ENCODE results near the gene PRKAR1B.

DNA sequence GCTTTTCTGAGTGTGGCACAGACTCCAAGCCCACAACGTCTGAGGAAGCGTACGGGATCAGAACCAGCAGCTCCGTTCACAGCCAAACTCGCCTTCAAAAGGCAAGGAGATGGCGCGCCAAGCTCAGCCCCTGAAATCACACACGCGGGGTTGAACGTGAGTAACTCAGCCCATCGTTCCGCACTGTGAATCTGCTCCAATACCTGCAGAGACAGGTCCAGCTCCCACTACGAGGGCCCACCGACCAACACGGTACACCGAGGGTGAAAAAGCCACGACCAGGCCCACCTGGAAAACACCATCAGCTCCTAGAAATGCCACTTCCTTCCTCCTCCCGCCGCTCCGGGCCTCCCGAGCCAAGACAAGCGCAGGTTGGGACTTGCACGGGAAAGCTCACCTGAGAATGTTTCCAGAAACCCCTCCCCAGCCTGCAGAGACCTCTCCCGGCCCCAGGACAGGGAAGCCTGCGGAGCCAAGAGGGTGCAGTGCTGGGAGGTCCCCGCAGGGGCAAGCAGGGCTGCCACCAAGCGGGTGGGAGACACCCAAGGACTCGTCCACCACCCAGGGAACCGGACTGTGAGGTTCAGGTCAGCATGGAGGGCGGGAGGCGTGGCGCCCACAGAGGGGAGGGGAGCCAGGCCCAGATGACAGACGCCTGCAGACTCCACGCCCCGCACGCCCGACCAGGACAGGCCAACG lies 113.5 kb downstream of the PRKAR1B start:
- TF ChIP-seq EZH2 (IDR thresholded peaks at IDR 0.05; ENCODE audit: low read depth), result no peak
- TF ChIP-seq, protein P1, sequence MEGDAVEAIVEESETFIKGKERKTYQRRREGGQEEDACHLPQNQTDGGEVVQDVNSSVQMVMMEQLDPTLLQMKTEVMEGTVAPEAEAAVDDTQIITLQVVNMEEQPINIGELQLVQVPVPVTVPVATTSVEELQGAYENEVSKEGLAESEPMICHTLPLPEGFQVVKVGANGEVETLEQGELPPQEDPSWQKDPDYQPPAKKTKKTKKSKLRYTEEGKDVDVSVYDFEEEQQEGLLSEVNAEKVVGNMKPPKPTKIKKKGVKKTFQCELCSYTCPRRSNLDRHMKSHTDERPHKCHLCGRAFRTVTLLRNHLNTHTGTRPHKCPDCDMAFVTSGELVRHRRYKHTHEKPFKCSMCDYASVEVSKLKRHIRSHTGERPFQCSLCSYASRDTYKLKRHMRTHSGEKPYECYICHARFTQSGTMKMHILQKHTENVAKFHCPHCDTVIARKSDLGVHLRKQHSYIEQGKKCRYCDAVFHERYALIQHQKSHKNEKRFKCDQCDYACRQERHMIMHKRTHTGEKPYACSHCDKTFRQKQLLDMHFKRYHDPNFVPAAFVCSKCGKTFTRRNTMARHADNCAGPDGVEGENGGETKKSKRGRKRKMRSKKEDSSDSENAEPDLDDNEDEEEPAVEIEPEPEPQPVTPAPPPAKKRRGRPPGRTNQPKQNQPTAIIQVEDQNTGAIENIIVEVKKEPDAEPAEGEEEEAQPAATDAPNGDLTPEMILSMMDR (conservative IDR thresholded peaks at IDR 0.05), result no peak

Measured in PC-9 (cell line).